ENCODE data around the gene MYLK4. TPM values are rescaled to one million over a fixed set of nuclear protein-coding genes. Genes with fewer than 3 reads are reported as not detected.

Gene MYLK4
- total and polyA plus RNA-seq, 4 donors, result 0.07 to 0.65 (median 0.39) TPM

DNA sequence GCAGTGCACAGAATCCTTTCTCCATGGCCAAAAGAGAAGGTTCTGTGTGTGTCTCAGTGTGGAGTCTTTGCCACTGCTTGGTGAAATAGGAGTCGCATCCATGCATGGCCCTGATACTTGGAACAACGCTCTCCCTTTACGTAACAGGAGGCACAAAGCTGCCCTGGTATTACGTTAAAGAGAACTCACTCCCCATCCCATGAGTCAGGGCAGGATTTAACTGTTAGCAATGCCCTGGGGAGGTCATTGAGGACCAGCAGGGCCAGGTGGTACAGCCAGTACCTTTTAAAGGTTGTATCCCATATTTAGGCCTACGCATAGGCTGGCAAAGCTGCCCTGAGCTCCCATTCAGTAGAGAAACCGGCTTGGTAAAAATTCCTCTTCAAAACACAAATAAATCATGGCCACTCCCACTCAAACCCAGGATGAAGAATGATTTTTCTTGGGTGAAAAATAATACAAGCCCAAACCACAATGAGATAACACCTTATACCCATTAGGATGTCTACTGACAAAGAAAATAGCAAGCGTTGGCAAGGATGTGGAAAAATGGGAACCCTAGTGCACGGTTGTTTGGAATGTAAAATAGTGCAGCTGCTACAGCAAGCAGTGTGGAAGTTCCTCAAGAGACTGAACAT is 37.1 kb downstream of the MYLK4 start:
- TF ChIP-seq, protein P1, sequence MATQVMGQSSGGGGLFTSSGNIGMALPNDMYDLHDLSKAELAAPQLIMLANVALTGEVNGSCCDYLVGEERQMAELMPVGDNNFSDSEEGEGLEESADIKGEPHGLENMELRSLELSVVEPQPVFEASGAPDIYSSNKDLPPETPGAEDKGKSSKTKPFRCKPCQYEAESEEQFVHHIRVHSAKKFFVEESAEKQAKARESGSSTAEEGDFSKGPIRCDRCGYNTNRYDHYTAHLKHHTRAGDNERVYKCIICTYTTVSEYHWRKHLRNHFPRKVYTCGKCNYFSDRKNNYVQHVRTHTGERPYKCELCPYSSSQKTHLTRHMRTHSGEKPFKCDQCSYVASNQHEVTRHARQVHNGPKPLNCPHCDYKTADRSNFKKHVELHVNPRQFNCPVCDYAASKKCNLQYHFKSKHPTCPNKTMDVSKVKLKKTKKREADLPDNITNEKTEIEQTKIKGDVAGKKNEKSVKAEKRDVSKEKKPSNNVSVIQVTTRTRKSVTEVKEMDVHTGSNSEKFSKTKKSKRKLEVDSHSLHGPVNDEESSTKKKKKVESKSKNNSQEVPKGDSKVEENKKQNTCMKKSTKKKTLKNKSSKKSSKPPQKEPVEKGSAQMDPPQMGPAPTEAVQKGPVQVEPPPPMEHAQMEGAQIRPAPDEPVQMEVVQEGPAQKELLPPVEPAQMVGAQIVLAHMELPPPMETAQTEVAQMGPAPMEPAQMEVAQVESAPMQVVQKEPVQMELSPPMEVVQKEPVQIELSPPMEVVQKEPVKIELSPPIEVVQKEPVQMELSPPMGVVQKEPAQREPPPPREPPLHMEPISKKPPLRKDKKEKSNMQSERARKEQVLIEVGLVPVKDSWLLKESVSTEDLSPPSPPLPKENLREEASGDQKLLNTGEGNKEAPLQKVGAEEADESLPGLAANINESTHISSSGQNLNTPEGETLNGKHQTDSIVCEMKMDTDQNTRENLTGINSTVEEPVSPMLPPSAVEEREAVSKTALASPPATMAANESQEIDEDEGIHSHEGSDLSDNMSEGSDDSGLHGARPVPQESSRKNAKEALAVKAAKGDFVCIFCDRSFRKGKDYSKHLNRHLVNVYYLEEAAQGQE (IDR thresholded peaks at IDR 0.05), result no peak
- TF ChIP-seq, protein P2, sequence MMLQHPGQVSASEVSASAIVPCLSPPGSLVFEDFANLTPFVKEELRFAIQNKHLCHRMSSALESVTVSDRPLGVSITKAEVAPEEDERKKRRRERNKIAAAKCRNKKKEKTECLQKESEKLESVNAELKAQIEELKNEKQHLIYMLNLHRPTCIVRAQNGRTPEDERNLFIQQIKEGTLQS (IDR thresholded peaks at IDR 0.05), result no peak
- TF ChIP-seq YY1 (IDR thresholded peaks at IDR 0.05) (no peak), FOXA2 (IDR thresholded peaks at IDR 0.05) (no peak), HNF4A (conservative IDR thresholded peaks at IDR 0.05) (no peak), TAF1 (conservative IDR thresholded peaks at IDR 0.05) (no peak), RAD21 (IDR thresholded peaks at IDR 0.05) (no peak), SP1 (IDR thresholded peaks at IDR 0.05) (no peak), JUND (IDR thresholded peaks at IDR 0.05) (no peak), RXRA (IDR thresholded peaks at IDR 0.05) (no peak), EGR1 (IDR thresholded peaks at IDR 0.05; ENCODE audit: low read depth in 2 of 2) (no peak), GABPA (IDR thresholded peaks at IDR 0.05 in 1 of 2, conservative IDR thresholded peaks at IDR 0.05 in 1 of 2) (no peak), HNF4G (IDR thresholded peaks at IDR 0.05) (no peak)
- TF ChIP-seq, protein P3, sequence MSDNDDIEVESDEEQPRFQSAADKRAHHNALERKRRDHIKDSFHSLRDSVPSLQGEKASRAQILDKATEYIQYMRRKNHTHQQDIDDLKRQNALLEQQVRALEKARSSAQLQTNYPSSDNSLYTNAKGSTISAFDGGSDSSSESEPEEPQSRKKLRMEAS (IDR thresholded peaks at IDR 0.05), result no peak
- TF ChIP-seq, protein P4, sequence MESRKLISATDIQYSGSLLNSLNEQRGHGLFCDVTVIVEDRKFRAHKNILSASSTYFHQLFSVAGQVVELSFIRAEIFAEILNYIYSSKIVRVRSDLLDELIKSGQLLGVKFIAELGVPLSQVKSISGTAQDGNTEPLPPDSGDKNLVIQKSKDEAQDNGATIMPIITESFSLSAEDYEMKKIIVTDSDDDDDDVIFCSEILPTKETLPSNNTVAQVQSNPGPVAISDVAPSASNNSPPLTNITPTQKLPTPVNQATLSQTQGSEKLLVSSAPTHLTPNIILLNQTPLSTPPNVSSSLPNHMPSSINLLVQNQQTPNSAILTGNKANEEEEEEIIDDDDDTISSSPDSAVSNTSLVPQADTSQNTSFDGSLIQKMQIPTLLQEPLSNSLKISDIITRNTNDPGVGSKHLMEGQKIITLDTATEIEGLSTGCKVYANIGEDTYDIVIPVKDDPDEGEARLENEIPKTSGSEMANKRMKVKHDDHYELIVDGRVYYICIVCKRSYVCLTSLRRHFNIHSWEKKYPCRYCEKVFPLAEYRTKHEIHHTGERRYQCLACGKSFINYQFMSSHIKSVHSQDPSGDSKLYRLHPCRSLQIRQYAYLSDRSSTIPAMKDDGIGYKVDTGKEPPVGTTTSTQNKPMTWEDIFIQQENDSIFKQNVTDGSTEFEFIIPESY (IDR thresholded peaks at IDR 0.05), result no peak
- Histone ChIP-seq H3K27me3 (ENCODE audit: control insufficient read depth in 4 of 4, insufficient read depth in 4 of 4, low read length in 3 of 4) (no peaks in the 10 kb centered on the region), H3K4me1 (ENCODE audit: control insufficient read depth in 4 of 4, insufficient read depth in 4 of 4, low read length in 3 of 4) (peaks cover 0 to 11% (median 3%) of the 10 kb centered on the region in 4 donors), H3K27ac (ENCODE audit: low read depth in 1 of 2, low read length in 2 of 2) (no peak overlapping the region), H3K36me3 (ENCODE audit: control insufficient read depth in 4 of 4, insufficient read depth in 3 of 4, low read depth in 1 of 4, low read length in 3 of 4) (peaks cover 0 to 3% (median 0%) of the 10 kb centered on the region in 4 donors), H3K4me3 (ENCODE audit: low read depth in 1 of 3, low read length in 3 of 3) (no peak overlapping the region), H3K9me3 (ENCODE audit: control insufficient read depth in 4 of 4, low read length in 3 of 4) (peaks cover 0 to 6% (median 1%) of the 10 kb centered on the region in 4 donors), H3K9ac (ENCODE audit: low read depth in 1 of 2, low read length in 2 of 2) (no peak overlapping the region)
- WGBS, result 95% methylated on average over 8 of the region's 8 CpGs
- DNase-seq (ENCODE audit: low spot score), result no peak

DNA sequence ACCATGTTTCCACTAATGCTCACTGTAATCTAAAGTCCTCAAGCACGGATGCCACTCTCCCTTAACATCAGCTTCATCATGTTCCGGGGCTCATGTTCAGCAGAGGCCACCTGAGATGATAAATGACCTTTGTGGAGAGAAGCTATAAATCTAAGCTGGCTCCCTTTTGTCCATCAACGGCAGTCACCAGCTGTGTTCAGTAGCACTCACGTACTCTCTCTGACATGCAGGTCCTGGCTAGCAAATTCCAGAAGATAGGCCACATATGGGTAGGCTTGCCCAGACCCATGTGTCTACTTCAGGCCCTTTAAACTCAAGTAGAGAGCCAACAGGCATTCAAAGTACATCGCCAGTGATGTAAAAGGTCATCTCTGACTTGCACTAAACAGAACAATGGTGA is 38.6 kb downstream of the MYLK4 start:
- WGBS, result 97% methylated on average over 5 of the region's 5 CpGs
- Histone ChIP-seq H3K9ac (ENCODE audit: low read depth in 1 of 2, low read length in 2 of 2) (no peak overlapping the region), H3K4me1 (ENCODE audit: control insufficient read depth in 4 of 4, insufficient read depth in 4 of 4, low read length in 3 of 4) (peaks cover 0 to 11% (median 3%) of the 10 kb centered on the region in 4 donors), H3K36me3 (ENCODE audit: control insufficient read depth in 4 of 4, insufficient read depth in 3 of 4, low read depth in 1 of 4, low read length in 3 of 4) (peaks cover 0 to 3% (median 0%) of the 10 kb centered on the region in 4 donors), H3K27me3 (ENCODE audit: control insufficient read depth in 4 of 4, insufficient read depth in 4 of 4, low read length in 3 of 4) (no peaks in the 10 kb centered on the region), H3K4me3 (ENCODE audit: low read depth in 1 of 3, low read length in 3 of 3) (no peak overlapping the region), H3K9me3 (ENCODE audit: control insufficient read depth in 4 of 4, low read length in 3 of 4) (peaks cover 0 to 6% (median 1%) of the 10 kb centered on the region in 4 donors), H3K27ac (ENCODE audit: low read depth in 1 of 2, low read length in 2 of 2) (no peak overlapping the region)
- no peak for DNase-seq (ENCODE audit: low spot score)
- no peak for TF ChIP-seq GABPA (IDR thresholded peaks at IDR 0.05 in 1 of 2, conservative IDR thresholded peaks at IDR 0.05 in 1 of 2)
- TF ChIP-seq JUND (IDR thresholded peaks at IDR 0.05), result no peak
- TF ChIP-seq, protein P5, sequence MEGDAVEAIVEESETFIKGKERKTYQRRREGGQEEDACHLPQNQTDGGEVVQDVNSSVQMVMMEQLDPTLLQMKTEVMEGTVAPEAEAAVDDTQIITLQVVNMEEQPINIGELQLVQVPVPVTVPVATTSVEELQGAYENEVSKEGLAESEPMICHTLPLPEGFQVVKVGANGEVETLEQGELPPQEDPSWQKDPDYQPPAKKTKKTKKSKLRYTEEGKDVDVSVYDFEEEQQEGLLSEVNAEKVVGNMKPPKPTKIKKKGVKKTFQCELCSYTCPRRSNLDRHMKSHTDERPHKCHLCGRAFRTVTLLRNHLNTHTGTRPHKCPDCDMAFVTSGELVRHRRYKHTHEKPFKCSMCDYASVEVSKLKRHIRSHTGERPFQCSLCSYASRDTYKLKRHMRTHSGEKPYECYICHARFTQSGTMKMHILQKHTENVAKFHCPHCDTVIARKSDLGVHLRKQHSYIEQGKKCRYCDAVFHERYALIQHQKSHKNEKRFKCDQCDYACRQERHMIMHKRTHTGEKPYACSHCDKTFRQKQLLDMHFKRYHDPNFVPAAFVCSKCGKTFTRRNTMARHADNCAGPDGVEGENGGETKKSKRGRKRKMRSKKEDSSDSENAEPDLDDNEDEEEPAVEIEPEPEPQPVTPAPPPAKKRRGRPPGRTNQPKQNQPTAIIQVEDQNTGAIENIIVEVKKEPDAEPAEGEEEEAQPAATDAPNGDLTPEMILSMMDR (IDR thresholded peaks at IDR 0.05; ENCODE audit: low read depth, low read length, missing input control), result no peak
- TF ChIP-seq RXRA (IDR thresholded peaks at IDR 0.05), result no peak
- TF ChIP-seq EGR1 (IDR thresholded peaks at IDR 0.05; ENCODE audit: low read depth in 2 of 2), result no peak
- no peak for TF ChIP-seq HNF4A (conservative IDR thresholded peaks at IDR 0.05)
- TF ChIP-seq, protein P2 (IDR thresholded peaks at IDR 0.05), result no peak
- no peak for TF ChIP-seq NR2F2 (IDR thresholded peaks at IDR 0.05)
- TF ChIP-seq, protein P1 (IDR thresholded peaks at IDR 0.05), result no peak
- TF ChIP-seq FOXA2 (IDR thresholded peaks at IDR 0.05), result no peak
- TF ChIP-seq, protein P3 (IDR thresholded peaks at IDR 0.05), result no peak
- TF ChIP-seq SP1 (IDR thresholded peaks at IDR 0.05), result no peak
